Neural cell (in vitro differentiated cells): ENCODE results near the gene SLIT3. TPM values are rescaled to one million over a fixed set of nuclear protein-coding genes. Genes with fewer than 3 reads are reported as not detected.

Experiments used
- H2AFZ ChIP-seq: fragments of 200-600, 300-800 bp; sonication (generic), shearing (Covaris generic); 2 replicates; pipeline ENCODE4 v1.6.0; 2014; ENCODE audit warnings: low read depth, mild to moderate bottlenecking, antibody characterized with exemption, low read length, moderate library complexity
- H3F3A ChIP-seq: fragments of 200-600 bp; shearing (Covaris generic); 2 replicates; pipeline ENCODE4 v1.6.1; 2016; ENCODE audit warnings: mild to moderate bottlenecking, moderate library complexity, mixed read lengths, antibody characterized with exemption, low read length; ENCODE audit not compliant: insufficient read depth, poor library complexity, severe bottlenecking
- H3K27ac ChIP-seq: fragments of 200-600, 300-800 bp; sonication (generic), shearing (Covaris generic); 2 replicates; pipeline ENCODE4 v1.5.1; 2014; ENCODE audit warnings: mild to moderate bottlenecking, low read length, moderate library complexity
- H3K27me3 ChIP-seq: fragments of 300-800, 200-600 bp; sonication (generic), shearing (Covaris generic); 2 replicates; pipeline ENCODE4 v1.6.0; 2014; ENCODE audit warnings: mild to moderate bottlenecking, low read depth, low read length, moderate library complexity; ENCODE audit not compliant: insufficient read depth
- H3K36me3 ChIP-seq: fragments of 300-800, 200-600 bp; sonication (generic), shearing (Covaris generic); 2 replicates; pipeline ENCODE4 v1.5.1; 2014; ENCODE audit warnings: mild to moderate bottlenecking, antibody characterized with exemption, low read length, moderate library complexity; ENCODE audit not compliant: insufficient read depth
- H3K4me2 ChIP-seq: fragments of 300-800, 200-600 bp; sonication (generic), shearing (Covaris generic); 2 replicates; pipeline ENCODE4 v1.6.0; 2014; ENCODE audit warnings: mild to moderate bottlenecking, low read length
- H3K4me3 ChIP-seq: fragments of 300-800, 200-600 bp; sonication (generic), shearing (Covaris generic); 2 replicates; pipeline ENCODE4 v1.5.1; 2014; ENCODE audit warnings: mild to moderate bottlenecking, low read length, moderate library complexity
- H3K79me2 ChIP-seq: fragments of 200-600 bp; shearing (Covaris generic); replicated peaks from 2 replicates; pipeline ENCODE4 v1.6.0; 2014; ENCODE audit warnings: mild to moderate bottlenecking, low read length, moderate library complexity; ENCODE audit not compliant: insufficient read depth
- H3K9ac ChIP-seq: fragments of 300-800, 200-600 bp; sonication (generic), shearing (Covaris generic); 2 replicates; pipeline ENCODE4 v1.6.1; 2016; ENCODE audit warnings: mild to moderate bottlenecking, low read length, mixed read lengths
- H3K9me2 ChIP-seq: fragments of 200-600 bp; shearing (Covaris generic); 2 replicates; pipeline ENCODE4 v1.6.1; 2016; ENCODE audit warnings: mild to moderate bottlenecking, low read length, mixed read lengths; ENCODE audit not compliant: insufficient read depth
- H3K9me3 ChIP-seq: fragments of 200-600, 300-800 bp; sonication (generic), shearing (Covaris generic); 2 replicates; pipeline ENCODE4 v1.6.1; 2016; ENCODE audit warnings: mild to moderate bottlenecking, mixed run types, low read length, moderate library complexity, mixed read lengths
- H4K20me1 ChIP-seq: fragments of 200-600 bp; shearing (Covaris generic); 2 replicates; pipeline ENCODE4 v1.6.1; 2016; ENCODE audit warnings: mild to moderate bottlenecking, mixed run types; ENCODE audit not compliant: insufficient read depth
- EP300 ChIP-seq: fragments of 450-650 bp; conservative IDR thresholded peaks from 2 replicates; pipeline ENCODE4 v1.6.1; 2014; ENCODE audit warnings: antibody characterized with exemption, mild to moderate bottlenecking, moderate library complexity; ENCODE audit not compliant: poor library complexity, severe bottlenecking
- EZH2 ChIP-seq: fragments of 200-600, 300-800 bp; shearing (Covaris generic), sonication (generic); IDR thresholded peaks from 2 replicates; pipeline ENCODE4 v1.6.1; 2014; ENCODE audit warnings: antibody characterized with exemption, low read length, borderline replicate concordance, mild to moderate bottlenecking; ENCODE audit not compliant: insufficient read depth, poor library complexity, severe bottlenecking
- MXI1 ChIP-seq: fragments of 450-650 bp; conservative IDR thresholded peaks from 2 replicates; pipeline ENCODE4 v1.6.1; 2014; ENCODE audit warnings: antibody characterized with exemption, mild to moderate bottlenecking; ENCODE audit not compliant: poor library complexity, severe bottlenecking
- POLR2AphosphoS5 ChIP-seq: IDR thresholded peaks from 2 replicates; pipeline ENCODE4 v1.6.1; 2012
- RAD21 ChIP-seq: fragments of 450-650 bp; conservative IDR thresholded peaks from 2 replicates; pipeline ENCODE4 v1.6.1; 2014; ENCODE audit warnings: antibody characterized with exemption, mild to moderate bottlenecking, moderate library complexity
- SMC3 ChIP-seq: fragments of 450-650 bp; conservative IDR thresholded peaks from 2 replicates; pipeline ENCODE4 v1.6.1; 2014; ENCODE audit warnings: antibody characterized with exemption, mild to moderate bottlenecking, moderate library complexity; ENCODE audit not compliant: poor library complexity
- TAF1 ChIP-seq: IDR thresholded peaks from 2 replicates; pipeline ENCODE4 v1.6.1; 2012; ENCODE audit warnings: low read depth
- polyA plus RNA-seq: library from polyadenylated mRNA; depleted of rRNA; stranded (reverse); fragments of >200 nt; gene quantifications from 2 replicates; pipeline ENCODE4 v1.2.3, GENCODE V29; 2014
- TF ChIP-seq, protein P1 (sequence below): IDR thresholded peaks from 2 replicates; pipeline ENCODE4 v1.6.1; 2012; ENCODE audit warnings: borderline replicate concordance
- TF ChIP-seq, protein P2 (sequence below): fragments of 450-650 bp; IDR thresholded peaks from 2 replicates; pipeline ENCODE4 v1.5.1; 2014; ENCODE audit warnings: antibody characterized with exemption, mild to moderate bottlenecking, moderate library complexity; ENCODE audit not compliant: poor library complexity, severe bottlenecking

Gene SLIT3
- polyA plus RNA-seq, 1 donor from 2014 or later, result 1.2 TPM

DNA sequence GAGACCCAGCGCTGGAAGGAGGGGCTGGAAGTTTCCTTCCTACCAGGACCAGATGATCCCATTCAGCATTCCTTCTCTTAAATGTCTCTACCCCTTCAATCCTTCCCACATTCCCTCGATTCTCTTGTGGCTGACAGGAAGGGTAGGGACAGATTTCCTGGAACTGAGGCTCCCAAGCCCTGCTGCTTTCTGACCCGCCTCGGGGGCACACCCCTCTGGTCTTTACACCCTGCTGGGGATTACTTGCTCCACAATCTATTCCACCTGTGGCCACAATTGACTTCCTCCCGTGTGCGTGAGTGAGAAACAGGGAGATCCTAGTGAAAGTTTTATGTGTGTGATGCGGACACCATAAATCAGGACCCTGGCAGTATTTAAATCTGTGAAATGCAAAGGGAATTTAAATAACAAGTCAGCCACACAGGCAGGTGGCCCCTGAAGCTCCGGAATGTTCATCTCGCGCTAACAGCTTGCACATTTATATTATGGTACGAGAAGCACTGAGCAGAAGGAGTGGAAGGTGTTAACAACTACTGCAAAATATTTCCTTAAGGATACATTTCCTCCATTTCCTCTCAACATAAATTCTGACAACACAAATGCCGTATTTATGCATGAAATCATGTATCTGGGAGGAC is 237.5 kb downstream of the SLIT3 start:
- Histone ChIP-seq H3K4me2 (no peak overlapping the region), H3K4me3 (no peak overlapping the region), H3K36me3 (no peaks in the 10 kb centered on the region), H3K27ac (no peak overlapping the region), H3K9me2 (no peaks in the 10 kb centered on the region), H2AFZ (no peak overlapping the region), H3K9me3 (no peaks in the 10 kb centered on the region), H3K27me3 (no peaks in the 10 kb centered on the region), H3K9ac (no peak overlapping the region), H3K79me2 (no peaks in the 10 kb centered on the region), H4K20me1 (no peaks in the 10 kb centered on the region), H3F3A (no peaks in the 10 kb centered on the region)
- TF ChIP-seq MXI1 (no peak), EP300 (no peak), POLR2AphosphoS5 (no peak)
- TF ChIP-seq, protein P1, sequence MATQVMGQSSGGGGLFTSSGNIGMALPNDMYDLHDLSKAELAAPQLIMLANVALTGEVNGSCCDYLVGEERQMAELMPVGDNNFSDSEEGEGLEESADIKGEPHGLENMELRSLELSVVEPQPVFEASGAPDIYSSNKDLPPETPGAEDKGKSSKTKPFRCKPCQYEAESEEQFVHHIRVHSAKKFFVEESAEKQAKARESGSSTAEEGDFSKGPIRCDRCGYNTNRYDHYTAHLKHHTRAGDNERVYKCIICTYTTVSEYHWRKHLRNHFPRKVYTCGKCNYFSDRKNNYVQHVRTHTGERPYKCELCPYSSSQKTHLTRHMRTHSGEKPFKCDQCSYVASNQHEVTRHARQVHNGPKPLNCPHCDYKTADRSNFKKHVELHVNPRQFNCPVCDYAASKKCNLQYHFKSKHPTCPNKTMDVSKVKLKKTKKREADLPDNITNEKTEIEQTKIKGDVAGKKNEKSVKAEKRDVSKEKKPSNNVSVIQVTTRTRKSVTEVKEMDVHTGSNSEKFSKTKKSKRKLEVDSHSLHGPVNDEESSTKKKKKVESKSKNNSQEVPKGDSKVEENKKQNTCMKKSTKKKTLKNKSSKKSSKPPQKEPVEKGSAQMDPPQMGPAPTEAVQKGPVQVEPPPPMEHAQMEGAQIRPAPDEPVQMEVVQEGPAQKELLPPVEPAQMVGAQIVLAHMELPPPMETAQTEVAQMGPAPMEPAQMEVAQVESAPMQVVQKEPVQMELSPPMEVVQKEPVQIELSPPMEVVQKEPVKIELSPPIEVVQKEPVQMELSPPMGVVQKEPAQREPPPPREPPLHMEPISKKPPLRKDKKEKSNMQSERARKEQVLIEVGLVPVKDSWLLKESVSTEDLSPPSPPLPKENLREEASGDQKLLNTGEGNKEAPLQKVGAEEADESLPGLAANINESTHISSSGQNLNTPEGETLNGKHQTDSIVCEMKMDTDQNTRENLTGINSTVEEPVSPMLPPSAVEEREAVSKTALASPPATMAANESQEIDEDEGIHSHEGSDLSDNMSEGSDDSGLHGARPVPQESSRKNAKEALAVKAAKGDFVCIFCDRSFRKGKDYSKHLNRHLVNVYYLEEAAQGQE, result no peak

DNA sequence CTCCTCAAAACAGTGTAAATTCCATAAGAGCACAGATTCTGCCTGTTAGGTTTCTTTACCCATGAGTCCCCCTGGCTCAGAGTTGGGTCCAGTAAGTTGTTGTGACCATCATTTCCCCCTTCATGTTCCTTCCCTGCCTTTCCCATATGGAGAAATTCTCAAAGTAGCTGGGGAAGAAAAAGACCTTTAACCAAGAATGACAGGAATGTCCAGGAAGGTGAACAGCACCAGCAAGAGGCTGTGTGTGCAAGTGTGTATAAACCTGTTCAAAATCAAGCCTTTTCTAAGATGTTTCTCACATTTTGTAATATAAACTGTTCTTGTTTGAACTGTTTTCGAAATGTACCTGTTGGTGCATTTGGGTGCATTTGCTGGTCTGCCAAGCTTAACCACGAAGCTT is 238.2 kb downstream of the SLIT3 start:
- no peaks in the 10 kb centered on the region for H3K9me2 ChIP-seq
- H4K20me1 ChIP-seq, result no peaks in the 10 kb centered on the region
- H3K27me3 ChIP-seq, result no peaks in the 10 kb centered on the region
- H3K79me2 ChIP-seq, result no peaks in the 10 kb centered on the region
- no peak overlapping the region for H2AFZ ChIP-seq
- no peak overlapping the region for H3K4me2 ChIP-seq
- H3K36me3 ChIP-seq, result no peaks in the 10 kb centered on the region
- H3K9me3 ChIP-seq, result no peaks in the 10 kb centered on the region
- no peaks in the 10 kb centered on the region for H3F3A ChIP-seq
- no peak for TF ChIP-seq MXI1
- TF ChIP-seq, protein P2, sequence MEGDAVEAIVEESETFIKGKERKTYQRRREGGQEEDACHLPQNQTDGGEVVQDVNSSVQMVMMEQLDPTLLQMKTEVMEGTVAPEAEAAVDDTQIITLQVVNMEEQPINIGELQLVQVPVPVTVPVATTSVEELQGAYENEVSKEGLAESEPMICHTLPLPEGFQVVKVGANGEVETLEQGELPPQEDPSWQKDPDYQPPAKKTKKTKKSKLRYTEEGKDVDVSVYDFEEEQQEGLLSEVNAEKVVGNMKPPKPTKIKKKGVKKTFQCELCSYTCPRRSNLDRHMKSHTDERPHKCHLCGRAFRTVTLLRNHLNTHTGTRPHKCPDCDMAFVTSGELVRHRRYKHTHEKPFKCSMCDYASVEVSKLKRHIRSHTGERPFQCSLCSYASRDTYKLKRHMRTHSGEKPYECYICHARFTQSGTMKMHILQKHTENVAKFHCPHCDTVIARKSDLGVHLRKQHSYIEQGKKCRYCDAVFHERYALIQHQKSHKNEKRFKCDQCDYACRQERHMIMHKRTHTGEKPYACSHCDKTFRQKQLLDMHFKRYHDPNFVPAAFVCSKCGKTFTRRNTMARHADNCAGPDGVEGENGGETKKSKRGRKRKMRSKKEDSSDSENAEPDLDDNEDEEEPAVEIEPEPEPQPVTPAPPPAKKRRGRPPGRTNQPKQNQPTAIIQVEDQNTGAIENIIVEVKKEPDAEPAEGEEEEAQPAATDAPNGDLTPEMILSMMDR, result no peak
- TF ChIP-seq TAF1, result no peak
- TF ChIP-seq RAD21, result no peak
- no peak for TF ChIP-seq EZH2
- no peak for TF ChIP-seq POLR2AphosphoS5
- TF ChIP-seq SMC3, result no peak
- TF ChIP-seq, protein P1, result no peak
- no peak for TF ChIP-seq EP300
- H3K27ac ChIP-seq, result no peak overlapping the region
- H3K9ac ChIP-seq, result no peak overlapping the region
- no peak overlapping the region for H3K4me3 ChIP-seq
